ENCODE data around the gene ATXN2.
"Not testable (repeated sequence)": the region's sequence is repeated elsewhere in the genome, so short reads cannot be mapped to it uniquely, and the experiment has no call there.

Gene ATXN2

DNA sequence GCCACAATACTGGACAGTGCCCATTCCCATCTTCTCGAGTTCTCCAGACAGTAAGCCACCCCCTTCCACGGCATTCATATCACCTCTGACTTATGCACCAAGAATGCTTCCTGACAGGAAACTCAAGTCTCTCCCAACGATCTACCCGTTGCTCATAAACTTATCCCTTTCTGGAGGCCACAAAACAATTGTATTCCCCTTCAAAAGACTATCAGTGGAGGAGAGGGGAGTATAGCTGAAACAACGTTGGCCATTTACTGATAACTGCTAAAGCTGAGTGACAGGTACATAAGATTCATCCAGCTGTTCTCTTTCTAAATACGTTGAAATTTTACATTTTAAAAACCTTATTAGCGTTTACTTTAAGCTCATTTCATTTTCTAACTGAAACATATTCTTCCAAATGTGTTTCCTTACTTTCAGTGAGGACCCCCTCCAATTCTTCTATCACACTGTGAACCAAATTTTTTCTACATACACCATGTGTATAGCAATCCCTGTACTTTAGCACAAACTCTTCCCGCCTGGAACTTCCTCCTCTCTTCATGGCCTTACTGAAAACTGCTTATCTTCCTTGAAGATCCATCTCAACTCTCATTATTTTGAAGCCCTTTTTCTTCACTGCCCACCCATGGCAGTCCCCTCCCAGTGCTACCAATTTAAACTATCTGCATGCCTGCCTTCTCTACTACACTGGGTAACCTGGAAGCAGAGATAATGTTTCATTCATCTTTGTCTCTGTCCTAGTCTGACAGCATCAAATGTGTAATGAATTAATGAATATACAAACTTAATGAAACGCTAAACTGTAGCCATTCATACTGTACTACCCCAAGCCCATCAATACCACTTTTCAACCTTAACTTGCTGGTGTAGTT is 28.8 kb downstream of the ATXN2 start:
- no peak for DNase-seq

GRCh38 chr12:111569363-111570083 is 29.6 kb downstream of the ATXN2 start:
- DNase-seq: no peak

DNA sequence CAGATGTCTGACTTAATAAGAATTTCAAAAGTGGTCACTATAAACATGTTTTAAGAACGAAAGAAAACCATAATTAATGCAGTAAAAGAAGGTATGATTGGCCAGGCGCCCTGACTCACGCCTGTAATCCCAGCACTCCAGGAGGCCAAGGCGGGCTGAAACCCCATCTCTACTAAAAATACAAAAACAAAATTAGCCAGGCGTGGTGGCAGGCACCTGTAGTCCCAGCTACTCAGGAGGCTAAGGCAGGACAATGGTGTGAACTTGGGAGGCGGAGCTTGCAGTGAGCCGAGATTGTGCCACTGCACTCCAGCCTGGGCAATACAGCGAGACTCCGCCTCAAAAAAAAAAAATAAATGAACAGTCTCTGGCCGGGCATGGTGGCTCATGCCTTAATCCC is 38.3 kb downstream of the ATXN2 start:
- DNase-seq: not testable (repeated sequence)

DNA sequence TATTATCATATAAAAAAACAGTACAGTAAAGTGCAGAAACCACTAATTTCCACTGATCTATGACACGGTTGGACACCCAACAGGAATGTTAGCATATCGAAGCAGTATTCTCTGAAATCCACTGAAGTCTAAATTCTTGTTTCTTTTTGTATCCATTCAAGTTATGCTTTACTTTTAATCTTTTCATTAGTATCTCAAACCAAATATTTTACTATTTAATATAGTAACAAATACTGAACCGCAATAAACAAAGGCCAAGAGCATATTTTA is 41.1 kb downstream of the ATXN2 start:
- DNase-seq: no peak

DNA sequence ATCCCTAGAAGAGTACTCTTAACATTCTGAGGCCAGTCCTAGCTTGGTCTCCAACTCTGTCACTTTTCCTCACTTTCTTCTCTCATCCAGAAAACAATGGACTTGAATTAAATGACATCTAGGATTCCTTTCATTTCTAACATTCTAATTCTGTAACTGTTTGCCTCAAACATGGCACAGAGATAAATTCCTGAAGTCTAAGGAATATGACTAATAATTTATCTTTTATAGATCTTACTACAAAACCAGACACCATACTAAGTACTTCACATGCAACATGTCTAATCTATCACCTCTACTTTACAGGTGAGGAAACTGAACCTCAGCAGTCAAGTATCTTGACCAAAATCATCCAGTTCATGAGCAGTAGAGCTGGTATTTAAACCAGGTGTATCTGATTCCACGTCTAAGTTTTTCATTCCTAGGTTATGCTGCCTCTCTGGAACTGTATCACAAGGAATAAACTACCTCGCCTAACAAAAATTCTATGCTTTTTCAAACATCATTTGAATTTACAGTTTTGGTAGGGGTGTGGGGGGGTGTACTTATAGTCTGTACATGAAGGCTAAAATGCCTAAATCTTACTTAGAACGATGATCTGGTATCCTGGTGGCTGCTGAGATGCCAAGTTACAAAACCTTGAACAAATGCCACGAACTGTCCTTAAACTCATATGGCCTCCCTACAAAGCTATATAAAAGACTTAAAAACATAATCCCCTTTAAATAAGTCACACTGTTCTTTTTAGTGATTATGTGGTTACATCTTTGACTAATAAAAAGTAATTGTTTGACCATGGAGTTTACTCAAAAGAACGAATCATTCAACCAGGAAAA is 41.6 kb downstream of the ATXN2 start:
- DNase-seq: no peak

- no peak for DNase-seq
Observed at GRCh38 chr12:111556676-111557075, 42.4 kb downstream of the ATXN2 start.

GRCh38 chr12:111555313-111555712 is 43.8 kb downstream of the ATXN2 start:
- DNase-seq: not testable (repeated sequence)

GRCh38 chr12:111546758-111547383 is 52.2 kb downstream of the ATXN2 start:
- no peak for DNase-seq

GRCh38 chr12:111546171-111546570 is 52.9 kb downstream of the ATXN2 start:
- DNase-seq: no peak

GRCh38 chr12:111544032-111544431 is 55.1 kb downstream of the ATXN2 start:
- DNase-seq: no peak

GRCh38 chr12:111532751-111533150 is 66.4 kb downstream of the ATXN2 start:
- DNase-seq: no peak

- DNase-seq: peak; percentile 74
Observed at GRCh38 chr12:111529424-111530368, 69.4 kb downstream of the ATXN2 start.

DNA sequence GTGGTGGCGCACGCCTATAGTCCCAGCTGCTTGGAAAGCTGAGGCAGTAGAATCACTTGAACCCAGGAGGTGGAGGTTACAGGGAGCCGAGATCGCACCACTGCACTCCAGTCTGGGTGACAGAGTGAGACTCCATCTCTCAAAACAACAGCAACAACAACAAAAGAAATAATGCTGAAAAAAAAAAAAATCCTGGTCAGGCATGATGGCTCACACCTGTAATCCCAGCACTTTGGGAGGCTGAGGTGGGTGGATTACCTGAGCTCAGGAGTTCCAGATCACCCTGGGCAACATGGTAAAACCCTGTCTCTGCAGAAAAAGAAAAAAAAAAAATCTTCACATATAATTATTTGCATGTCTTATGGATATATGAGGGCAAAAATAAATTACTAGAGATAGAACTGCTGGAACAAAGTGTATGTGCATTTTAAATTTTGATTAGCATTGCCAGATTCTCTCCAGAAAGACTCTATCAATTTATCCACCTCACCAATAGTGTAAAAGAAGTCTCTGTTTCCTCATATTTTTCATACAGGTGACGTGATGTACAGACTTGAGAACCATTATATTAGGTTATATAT is 75.4 kb downstream of the ATXN2 start:
- DNase-seq: no peak

- DNase-seq: no peak
Observed at GRCh38 chr12:111521801-111522200, 77.3 kb downstream of the ATXN2 start.

DNA sequence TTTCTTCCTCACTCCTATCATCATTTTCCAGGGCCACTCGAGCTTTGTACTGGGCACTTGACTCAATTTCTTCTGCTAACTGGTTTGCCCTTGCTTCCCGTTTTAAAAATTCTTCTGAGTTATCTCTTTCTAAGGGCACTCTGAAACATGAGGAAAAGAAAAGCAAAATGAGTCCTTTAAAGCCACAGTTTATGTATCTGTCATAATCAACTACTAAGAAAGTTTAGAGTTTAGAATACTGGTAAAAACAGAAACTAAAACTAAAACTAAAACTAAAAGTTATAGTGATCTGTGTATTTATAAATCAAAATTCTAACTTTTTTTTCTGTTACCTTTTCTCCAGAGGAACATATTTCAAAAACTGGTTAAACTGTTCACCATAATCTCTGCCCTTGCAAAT is 79.2 kb downstream of the ATXN2 start:
- DNase-seq: no peak

DNA sequence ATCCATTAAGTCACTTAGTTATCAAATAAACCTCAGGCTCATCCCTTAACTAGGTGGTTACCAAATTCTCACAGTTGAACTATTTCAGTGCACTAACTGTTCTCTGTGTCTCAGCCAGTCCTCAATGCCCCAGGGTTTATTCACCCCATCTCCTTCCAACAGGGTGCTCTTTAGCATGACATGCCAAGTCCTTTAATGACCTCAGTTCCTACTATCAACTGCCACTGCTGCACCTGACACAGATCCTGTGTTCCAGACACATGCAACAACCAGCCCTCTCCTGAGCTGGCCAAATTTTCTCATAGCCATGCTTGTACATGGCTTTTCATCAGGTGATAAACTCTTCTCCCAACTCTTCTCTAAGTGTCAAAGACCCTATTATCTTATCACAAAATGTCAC is 80.0 kb downstream of the ATXN2 start:
- no peak for DNase-seq

GRCh38 chr12:111507719-111508118 is 91.4 kb downstream of the ATXN2 start:
- DNase-seq: not testable (repeated sequence)

- DNase-seq: not testable (repeated sequence)
Observed at GRCh38 chr12:111507258-111507657, 91.9 kb downstream of the ATXN2 start.

- DNase-seq: no peak
Observed at GRCh38 chr12:111506260-111506659, 92.9 kb downstream of the ATXN2 start.

- DNase-seq: no peak
Observed at GRCh38 chr12:111505601-111506036, 93.5 kb downstream of the ATXN2 start.

- no peak for DNase-seq
Observed at GRCh38 chr12:111503116-111503515, 96.0 kb downstream of the ATXN2 start.
